Liver (tissue), 9 donors: ENCODE measurements around the gene SIK2. TPM values are rescaled to one million over a fixed set of nuclear protein-coding genes. Genes with fewer than 3 reads are reported as not detected.

ENCODE experiments used
- DNase-seq: peaks from one replicate; pipeline ENCODE4 v3.0.0-alpha.2; 2017; ENCODE audit warnings: low spot score
- H3K27ac ChIP-seq, 2 donors: one replicate each; pipeline ENCODE4 v1.7.0; 2013; ENCODE audit warnings: inconsistent platforms in 2 of 2, low read length in 2 of 2, control low read depth in 1 of 2, low read depth in 1 of 2, mild to moderate bottlenecking in 1 of 2
- H3K27me3 ChIP-seq, 4 donors: one replicate each; pipeline versions ENCODE4 v1.6.1 to v1.7.0; 2013; ENCODE audit warnings: low read length in 3 of 4, inconsistent platforms in 1 of 4, mild to moderate bottlenecking in 1 of 4, moderate library complexity in 1 of 4; ENCODE audit not compliant: control insufficient read depth in 4 of 4, insufficient read depth in 4 of 4
- H3K36me3 ChIP-seq, 4 donors: one replicate each; pipeline versions ENCODE4 v1.6.1 to v1.7.0; 2013; ENCODE audit warnings: low read length in 3 of 4, mild to moderate bottlenecking in 3 of 4, low read depth in 1 of 4, moderate library complexity in 1 of 4; ENCODE audit not compliant: control insufficient read depth in 4 of 4, insufficient read depth in 3 of 4
- H3K4me1 ChIP-seq, 4 donors: one replicate each; pipeline versions ENCODE4 v1.6.1 to v1.7.0; 2013; ENCODE audit warnings: low read length in 3 of 4, mild to moderate bottlenecking in 3 of 4, moderate library complexity in 1 of 4; ENCODE audit not compliant: control insufficient read depth in 4 of 4, insufficient read depth in 4 of 4
- H3K4me3 ChIP-seq, 3 donors: one replicate each; pipeline versions ENCODE4 v1.6.1 to v1.7.0; 2013; ENCODE audit warnings: low read length in 3 of 3, control low read depth in 1 of 3, low read depth in 1 of 3, mild to moderate bottlenecking in 1 of 3
- H3K9ac ChIP-seq, 2 donors: one replicate each; pipeline ENCODE4 v1.7.0; 2013; ENCODE audit warnings: low read length in 2 of 2, mild to moderate bottlenecking in 2 of 2, moderate library complexity in 2 of 2, control low read depth in 1 of 2, low read depth in 1 of 2
- H3K9me3 ChIP-seq, 4 donors: one replicate each; pipeline versions ENCODE4 v1.6.1 to v1.7.0; 2013; ENCODE audit warnings: low read length in 3 of 4; ENCODE audit not compliant: control insufficient read depth in 4 of 4
- CTCF ChIP-seq: fragments of 150-350 bp; IDR thresholded peaks from 2 replicates; pipeline ENCODE4 v1.5.1; 2017; ENCODE audit warnings: improper control_type of control experiment, low read depth, low read length; ENCODE audit not compliant: missing input control
- FOXA1 ChIP-seq: IDR thresholded peaks from 2 replicates; pipeline ENCODE4 v1.6.1; 2016; ENCODE audit warnings: antibody characterized with exemption
- FOXA2 ChIP-seq: IDR thresholded peaks from 2 replicates; pipeline ENCODE4 v1.6.1; 2016; ENCODE audit warnings: antibody characterized with exemption
- GABPA ChIP-seq, 2 donors: IDR thresholded peaks in 1 of 2; conservative IDR thresholded peaks in 1 of 2; 2 replicates each; pipeline ENCODE4 v1.6.1; 2016; ENCODE audit warnings: antibody characterized with exemption in 2 of 2, mild to moderate bottlenecking in 1 of 2, moderate library complexity in 1 of 2
- HNF4A ChIP-seq, 2 donors: conservative IDR thresholded peaks; 2 replicates each; pipeline ENCODE4 v1.6.1; 2016; ENCODE audit warnings: antibody characterized with exemption in 2 of 2, mild to moderate bottlenecking in 2 of 2
- HNF4G ChIP-seq: IDR thresholded peaks from 2 replicates; pipeline ENCODE4 v1.6.1; 2016; ENCODE audit warnings: antibody characterized with exemption
- JUND ChIP-seq, 2 donors: IDR thresholded peaks; 2 replicates each; pipeline ENCODE4 v1.6.1; 2016; ENCODE audit warnings: antibody characterized with exemption in 2 of 2
- MAX ChIP-seq: IDR thresholded peaks from 2 replicates; pipeline ENCODE4 v1.6.1; 2016; ENCODE audit warnings: antibody characterized with exemption
- NR2F2 ChIP-seq: IDR thresholded peaks from 2 replicates; pipeline ENCODE4 v1.6.1; 2016; ENCODE audit warnings: antibody characterized with exemption
- REST ChIP-seq: IDR thresholded peaks from 2 replicates; pipeline ENCODE4 v1.6.1; 2016; ENCODE audit warnings: antibody characterized with exemption, mild to moderate bottlenecking
- RXRA ChIP-seq, 2 donors: IDR thresholded peaks; 2 replicates each; pipeline ENCODE4 v1.6.1; 2017 to 2018; ENCODE audit warnings: antibody characterized with exemption in 2 of 2, mild to moderate bottlenecking in 1 of 2
- SP1 ChIP-seq: IDR thresholded peaks from 2 replicates; pipeline ENCODE4 v1.6.1; 2018; ENCODE audit warnings: antibody characterized with exemption, mild to moderate bottlenecking
- TAF1 ChIP-seq: conservative IDR thresholded peaks from 2 replicates; pipeline ENCODE4 v1.6.1; 2016; ENCODE audit warnings: antibody characterized with exemption, mild to moderate bottlenecking
- ZBTB33 ChIP-seq: IDR thresholded peaks from 2 replicates; pipeline ENCODE4 v1.6.1; 2016; ENCODE audit warnings: antibody characterized with exemption
- WGBS: extraction: QIAGEN DNeasy Blood & Tissue Kit; methylation state at CpG from one replicate; pipeline ENCODE4 v1.1.7; 2013; 5-methylcytosine and 5-hydroxymethylcytosine counted together
- polyA plus RNA-seq, 2 donors: library from polyadenylated mRNA; stranded (reverse) in 1 of 2; unstranded in 1 of 2; fragments of 200-250 nt in 1 of 2; fragments of >200 nt in 1 of 2; fragmentation: Nextera tagmentation in 1 of 2; extraction: Ambion mirVana in 1 of 2; gene quantifications; one replicate each; pipeline versions ENCODE4 v1.2.1 to v1.2.3, GENCODE V29; 2013 to 2015
- total RNA-seq, 2 donors: library from RNA; depleted of rRNA; stranded (reverse); fragments of >200 nt; gene quantifications; one replicate each; pipeline ENCODE4 v1.2.3, GENCODE V29; 2014
- donor health status: healthy.
- donor health status: healthy.
- donor health status: healthy.
- donor health status: healthy.
- donor health status: healthy.

SIK2 gene
- total and polyA plus RNA-seq, 4 donors = 6.5 to 15.0 (median 9.3) TPM

- H3K36me3 ChIP-seq = peaks cover 10 to 48% (median 42%) of the 10 kb centered on the region in 4 donors
- no peak for TF ChIP-seq HNF4A (conservative IDR thresholded peaks at IDR 0.05)
- no peak for TF ChIP-seq CTCF
- no peak for TF ChIP-seq FOXA1
- TF ChIP-seq HNF4G = no peak
- TF ChIP-seq GABPA (IDR thresholded peaks at IDR 0.05 in 1 of 2, conservative IDR thresholded peaks at IDR 0.05 in 1 of 2) = no peak
- TF ChIP-seq ZBTB33 = no peak
- no peak for TF ChIP-seq MAX
- TF ChIP-seq TAF1 = no peak
- TF ChIP-seq RXRA (IDR thresholded peaks at IDR 0.05) = no peak
- no peak for TF ChIP-seq REST
- no peak for TF ChIP-seq JUND (IDR thresholded peaks at IDR 0.05)
- no peak for TF ChIP-seq FOXA2
- no peak for TF ChIP-seq NR2F2
- DNase-seq = no peak
- no peak overlapping the region for H3K9ac ChIP-seq
- H3K4me3 ChIP-seq = no peak overlapping the region
- peaks cover 4 to 61% (median 40%) of the 10 kb centered on the region in 4 donors for H3K4me1 ChIP-seq
- WGBS = 95% methylated on average over 11 of the region's 11 CpGs
- H3K27ac ChIP-seq = peak overlapping the region; percentile 2 to 4
- H3K9me3 ChIP-seq = no peaks in the 10 kb centered on the region
- H3K27me3 ChIP-seq = no peaks in the 10 kb centered on the region
Observed at GRCh38 chr11:111724615-111725129, 122.4 kb downstream of the SIK2 start.

GRCh38 chr11:111725621-111726020 lies 123.4 kb downstream of the SIK2 start:
- DNase-seq = no peak
- TF ChIP-seq ZBTB33 = no peak
- no peak for TF ChIP-seq SP1
- TF ChIP-seq GABPA (IDR thresholded peaks at IDR 0.05 in 1 of 2, conservative IDR thresholded peaks at IDR 0.05 in 1 of 2) = no peak
- no peaks in the 10 kb centered on the region for H3K27me3 ChIP-seq
- 76% methylated on average over 10 of the region's 10 CpGs for whole genome bisulfite sequencing
- peak overlapping the region; percentile 82 to 92 for H3K27ac ChIP-seq
- peaks cover 10 to 38% (median 32%) of the 10 kb centered on the region in 4 donors for H3K36me3 ChIP-seq
- H3K9me3 ChIP-seq = no peaks in the 10 kb centered on the region
- no peak overlapping the region for H3K4me3 ChIP-seq
- H3K9ac ChIP-seq = peak overlapping the region; percentile 32 to 80
- H3K4me1 ChIP-seq = peaks cover 4 to 58% (median 38%) of the 10 kb centered on the region in 4 donors
